ENCODE results near the gene KCNA2. TPM values are rescaled to one million over a fixed set of nuclear protein-coding genes. Genes with fewer than 3 reads are reported as not detected.

KCNA2 gene
- total RNA-seq, 2 donors from 2014 or later = 1.3 TPM

- WGBS, 2 donors = 70 to 74% methylated on average over 2 to 4 of the region's 4 CpGs
- Histone ChIP-seq H3K4me1 (no peaks in the 10 kb centered on the region), H3K4me3 (no peak overlapping the region), H3K27ac (no peak overlapping the region), H3K27me3 (no peaks in the 10 kb centered on the region), H3K9me3 (no peaks in the 10 kb centered on the region), H3K36me3 (replicated peaks in 1 of 2; ENCODE audit: insufficient read depth in 1 of 2, low read depth in 2 of 2) (no peaks in the 10 kb centered on the region)
- DNase-seq (no peak), ATAC-seq (no peak)
- intact Hi-C loops (cut with DNase I) = no loop called here
- TF ChIP-seq CTCF (IDR thresholded peaks at IDR 0.05) = no peak
- no peak for TF ChIP-seq POLR2A (IDR thresholded peaks at IDR 0.05)
Measured at GRCh38 chr1:110582378-110582777, 23.8 kb downstream of the KCNA2 start.

- Histone ChIP-seq H3K27me3 (no peaks in the 10 kb centered on the region), H3K27ac (no peak overlapping the region), H3K36me3 (replicated peaks in 1 of 2; ENCODE audit: insufficient read depth in 1 of 2, low read depth in 2 of 2) (no peaks in the 10 kb centered on the region), H3K9me3 (no peaks in the 10 kb centered on the region), H3K4me1 (no peaks in the 10 kb centered on the region), H3K4me3 (no peak overlapping the region)
- no peak for TF ChIP-seq POLR2A (IDR thresholded peaks at IDR 0.05)
- TF ChIP-seq CTCF (IDR thresholded peaks at IDR 0.05) = no peak
- DNase-seq = no peak
- 43 to 52% methylated on average over 5 of the region's 5 CpGs for WGBS, 2 donors
- intact Hi-C loops (cut with DNase I) = no loop called here
- ATAC-seq = no peak
Measured at GRCh38 chr1:110581682-110582145, 24.4 kb downstream of the KCNA2 start.

GRCh38 chr1:110580244-110580643, 25.9 kb downstream of the KCNA2 start:
- Histone ChIP-seq H3K4me1 (no peaks in the 10 kb centered on the region), H3K27me3 (no peaks in the 10 kb centered on the region), H3K36me3 (replicated peaks in 1 of 2; ENCODE audit: insufficient read depth in 1 of 2, low read depth in 2 of 2) (no peaks in the 10 kb centered on the region), H3K4me3 (no peak overlapping the region), H3K9me3 (no peaks in the 10 kb centered on the region), H3K27ac (no peak overlapping the region)
- no peak for DNase-seq
- intact Hi-C loops (cut with DNase I) = no loop called here
- no peak for ATAC-seq
- 86 to 92% methylated on average over 1 of the region's 1 CpG for WGBS, 2 donors
- TF ChIP-seq CTCF (IDR thresholded peaks at IDR 0.05) (no peak), POLR2A (IDR thresholded peaks at IDR 0.05) (no peak)

- no peaks in the 10 kb centered on the region for H3K27me3 ChIP-seq
- H3K36me3 ChIP-seq (replicated peaks in 1 of 2; ENCODE audit: insufficient read depth in 1 of 2, low read depth in 2 of 2) = no peaks in the 10 kb centered on the region
- intact Hi-C loops (cut with DNase I) = no loop called here
- 28 to 39% methylated on average over 3 of the region's 3 CpGs for WGBS, 2 donors
- ATAC-seq (no peak), DNase-seq (no peak)
- no peak overlapping the region for H3K27ac ChIP-seq
- H3K4me3 ChIP-seq = no peak overlapping the region
- no peaks in the 10 kb centered on the region for H3K4me1 ChIP-seq
- H3K9me3 ChIP-seq = no peaks in the 10 kb centered on the region
- TF ChIP-seq CTCF (IDR thresholded peaks at IDR 0.05) (no peak), POLR2A (IDR thresholded peaks at IDR 0.05) (no peak)
Measured at GRCh38 chr1:110579460-110579859, 26.7 kb downstream of the KCNA2 start.

GRCh38 chr1:110576441-110576840, 29.7 kb downstream of the KCNA2 start:
- Histone ChIP-seq H3K9me3 (no peaks in the 10 kb centered on the region), H3K4me3 (no peak overlapping the region), H3K27ac (no peak overlapping the region), H3K4me1 (no peaks in the 10 kb centered on the region), H3K36me3 (replicated peaks in 1 of 2; ENCODE audit: insufficient read depth in 1 of 2, low read depth in 2 of 2) (no peaks in the 10 kb centered on the region), H3K27me3 (no peaks in the 10 kb centered on the region)
- DNase-seq (no peak), ATAC-seq (no peak)
- no peak for TF ChIP-seq CTCF (IDR thresholded peaks at IDR 0.05)
- TF ChIP-seq POLR2A (IDR thresholded peaks at IDR 0.05) = no peak
- intact Hi-C loops (cut with DNase I) = no loop called here
